Pancreas (tissue), 10 donors: ENCODE results near the gene ACD. TPM values are rescaled to one million over a fixed set of nuclear protein-coding genes. Genes with fewer than 3 reads are reported as not detected.
A peak's percentile ranks its signal among the peaks of the same experiment; 100 is the strongest.

Experiments
- ATAC-seq, 4 donors: fragments of 200-7000 bp; cut with Tn5 transposase; one replicate each; pipeline versions ENCODE4 v1.8.0 to v1.9.1; 2020; ENCODE audit warnings: mild to moderate bottlenecking in 4 of 4, moderate library complexity in 4 of 4
- DNase-seq, 6 donors: peaks; one replicate each; pipeline ENCODE4 v3.0.0-alpha.2; 2020
- FAIRE-seq: peaks from 2 replicates; lab custom pipeline; 2012; peaks lifted over from hg19 to GRCh38; lab: Jason Lieb, UNC
- H3K27ac ChIP-seq, 4 donors: fragments of 200-600 bp; sonication (generic); 1 replicate in 3 of 4; 2 replicates in 1 of 4; pipeline versions ENCODE4 v1.5.0 to v1.8.0; 2020
- H3K27me3 ChIP-seq, 4 donors: fragments of 200-600 bp; one replicate each; pipeline ENCODE4 v1.8.0; 2021
- H3K36me3 ChIP-seq, 3 donors: fragments of 200-600 bp; sonication (generic) in 1 of 3; one replicate each; pipeline versions ENCODE4 v1.5.0 to v1.8.0; 2020 to 2021
- H3K4me1 ChIP-seq, 3 donors: fragments of 200-600 bp; one replicate each; pipeline ENCODE4 v1.8.0; 2021
- H3K4me3 ChIP-seq, 4 donors: fragments of 200-600 bp; sonication (generic) in 2 of 4; one replicate each; pipeline versions ENCODE4 v1.5.0 to v1.8.0; 2020 to 2021
- H3K9me3 ChIP-seq, 4 donors: fragments of 200-600 bp; one replicate each; pipeline ENCODE4 v1.8.0; 2021
- CTCF ChIP-seq, 4 donors: fragments of 200-600 bp; sonication (generic) in 3 of 4; IDR thresholded peaks; one replicate each; pipeline versions ENCODE4 v1.5.0 to v1.8.0; 2021; ENCODE audit warnings: antibody characterized with exemption in 4 of 4
- WGBS, 2 donors: extraction: QIAGEN DNeasy Blood & Tissue Kit; methylation state at CpG; one replicate each; pipeline ENCODE4 v1.1.7; 2013; 5-methylcytosine and 5-hydroxymethylcytosine counted together
- intact Hi-C, 3 donors: fragments of 100-400 bp; cut with DNase I; formaldehyde crosslinking; loops; one replicate each; pipeline versions ENCODE4 v1.11.1 to v1.14.2; 2022
- polyA plus RNA-seq, 2 donors: library from polyadenylated mRNA; stranded (reverse); fragments of 200-250 nt; gene quantifications; one replicate each; pipeline ENCODE4 v1.2.3, GENCODE V29; 2013
- total RNA-seq, 6 donors: library from RNA; stranded (reverse); fragmentation: NEBNext Ultra II Directional in 4 of 6; extraction: Animal tissue kit (Norgen Biotek cat#: 25700) in 4 of 6; gene quantifications; one replicate each; pipeline versions ENCODE4 v1.2.1 to v1.2.4, GENCODE V29; 2021 to 2023
- donor health status: healthy with polysubstance abuse.
- donor health status: DM: no; HTN: no; CAD: no; lungs with moderate emphysema.
- donor health status: DM: no; HTN: no; CAD: no.
- donor health status: control.
- donor health status: control.
- donor health status: Bipolar disorder and iron deficiency.
- donor health status: DM: yes; HTN: yes; CAD: no.
- donor health status: DM: no; HTN: no; CAD: no.
- donor health status: DM: no; HTN: no; CAD: no.
- donor health status: DM: yes; HTN: yes; CAD: no.

Gene ACD
- total and polyA plus RNA-seq, 8 donors = 6.6 to 29.0 (median 10.2) TPM

GRCh38 chr16:67676939-67677338, 16.9 kb upstream of the ACD start:
- no peak for TF ChIP-seq CTCF (IDR thresholded peaks at IDR 0.05)
- intact Hi-C loops = loop anchor here in 1 of 3 donors (10.0 kb wide), 1 partner anchor 248 kb away; no protein-coding TSS in a partner anchor
- no peak overlapping the region for H3K4me3 ChIP-seq
- H3K27ac ChIP-seq = no peak overlapping the region
- ATAC-seq = no peak
- no peaks in the 10 kb centered on the region for H3K36me3 ChIP-seq
- H3K27me3 ChIP-seq = no peaks in the 10 kb centered on the region
- DNase-seq = no peak
- WGBS, 2 donors = 83 to 86% methylated on average over 8 of the region's 8 CpGs
- FAIRE-seq = no peak
- peaks cover 5 to 16% (median 9%) of the 10 kb centered on the region in 3 donors for H3K4me1 ChIP-seq
- no peaks in the 10 kb centered on the region for H3K9me3 ChIP-seq

GRCh38 chr16:67676516-67676915, 16.5 kb upstream of the ACD start:
- intact Hi-C loops = loop anchor here in 1 of 3 donors (10.0 kb wide), 1 partner anchor 248 kb away; no protein-coding TSS in a partner anchor
- FAIRE-seq (no peak), ATAC-seq (no peak), DNase-seq (no peak)
- H3K4me1 ChIP-seq = peaks cover 5 to 16% (median 9%) of the 10 kb centered on the region in 3 donors
- no peaks in the 10 kb centered on the region for H3K27me3 ChIP-seq
- no peak for TF ChIP-seq CTCF (IDR thresholded peaks at IDR 0.05)
- H3K27ac ChIP-seq = no peak overlapping the region
- no peaks in the 10 kb centered on the region for H3K9me3 ChIP-seq
- 83 to 88% methylated on average over 4 of the region's 4 CpGs for WGBS, 2 donors
- H3K4me3 ChIP-seq = no peak overlapping the region
- H3K36me3 ChIP-seq = no peaks in the 10 kb centered on the region

GRCh38 chr16:67675999-67676398, 15.9 kb upstream of the ACD start:
- DNase-seq (no peak), FAIRE-seq (no peak), ATAC-seq (no peak)
- Histone ChIP-seq H3K36me3 (no peaks in the 10 kb centered on the region), H3K27ac (no peak overlapping the region), H3K4me3 (no peak overlapping the region), H3K4me1 (peaks cover 5 to 16% (median 9%) of the 10 kb centered on the region in 3 donors), H3K9me3 (no peaks in the 10 kb centered on the region), H3K27me3 (no peaks in the 10 kb centered on the region)
- intact Hi-C loops = loop anchor here in 1 of 3 donors (10.0 kb wide), 1 partner anchor 249 kb away; no protein-coding TSS in a partner anchor
- TF ChIP-seq CTCF (IDR thresholded peaks at IDR 0.05) = no peak
- WGBS, 2 donors = 96% methylated on average over 7 of the region's 7 CpGs

GRCh38 chr16:67675579-67675935, 15.5 kb upstream of the ACD start:
- Histone ChIP-seq H3K36me3 (no peaks in the 10 kb centered on the region), H3K4me1 (peaks cover 5 to 16% (median 9%) of the 10 kb centered on the region in 3 donors), H3K9me3 (no peaks in the 10 kb centered on the region), H3K27me3 (no peaks in the 10 kb centered on the region), H3K27ac (no peak overlapping the region), H3K4me3 (no peak overlapping the region)
- no peak for TF ChIP-seq CTCF (IDR thresholded peaks at IDR 0.05)
- DNase-seq (peak in 2 of 6 donors; percentile 11 to 65), ATAC-seq (no peak), FAIRE-seq (no peak)
- intact Hi-C loops = loop anchor here in 1 of 3 donors (10.0 kb wide), 1 partner anchor 249 kb away; no protein-coding TSS in a partner anchor
- 93 to 97% methylated on average over 17 of the region's 17 CpGs for WGBS, 2 donors

- intact Hi-C loops = loop anchor here in 1 of 3 donors (10.0 kb wide), 1 partner anchor 250 kb away; no protein-coding TSS in a partner anchor
Measured at GRCh38 chr16:67674851-67675578, 15.0 kb upstream of the ACD start.

More at GRCh38 chr16:67674851-67675578, 15.0 kb upstream of the ACD start:
- peak in 2 of 4 donors; percentile 39 to 43 for ATAC-seq
- Histone ChIP-seq H3K36me3 (no peaks in the 10 kb centered on the region), H3K9me3 (no peaks in the 10 kb centered on the region), H3K4me3 (no peak overlapping the region), H3K27ac (peak overlapping the region in 3 of 4 donors; percentile 25 to 88 (median 82)), H3K27me3 (no peaks in the 10 kb centered on the region), H3K4me1 (peaks cover 5 to 16% (median 9%) of the 10 kb centered on the region in 3 donors)
- TF ChIP-seq CTCF (IDR thresholded peaks at IDR 0.05) = no peak
- peak in 2 of 6 donors; percentile 14 to 58 for DNase-seq
- no peak for FAIRE-seq
- WGBS, 2 donors = 92 to 95% methylated on average over 28 of the region's 28 CpGs
